Articular chondrocyte of knee joint (primary cell): ENCODE measurements around the gene SMIM20. TPM values are rescaled to one million over a fixed set of nuclear protein-coding genes. Genes with fewer than 3 reads are reported as not detected.

Source experiments
- total RNA-seq: library from RNA; depleted of rRNA; stranded (reverse); fragments of >200 nt; gene quantifications from 2 replicates; pipeline ENCODE4 v1.2.3, GENCODE V29; 2012

Gene SMIM20
- 41.0 and 45.1 TPM in 2 replicates for total RNA-seq

DNA sequence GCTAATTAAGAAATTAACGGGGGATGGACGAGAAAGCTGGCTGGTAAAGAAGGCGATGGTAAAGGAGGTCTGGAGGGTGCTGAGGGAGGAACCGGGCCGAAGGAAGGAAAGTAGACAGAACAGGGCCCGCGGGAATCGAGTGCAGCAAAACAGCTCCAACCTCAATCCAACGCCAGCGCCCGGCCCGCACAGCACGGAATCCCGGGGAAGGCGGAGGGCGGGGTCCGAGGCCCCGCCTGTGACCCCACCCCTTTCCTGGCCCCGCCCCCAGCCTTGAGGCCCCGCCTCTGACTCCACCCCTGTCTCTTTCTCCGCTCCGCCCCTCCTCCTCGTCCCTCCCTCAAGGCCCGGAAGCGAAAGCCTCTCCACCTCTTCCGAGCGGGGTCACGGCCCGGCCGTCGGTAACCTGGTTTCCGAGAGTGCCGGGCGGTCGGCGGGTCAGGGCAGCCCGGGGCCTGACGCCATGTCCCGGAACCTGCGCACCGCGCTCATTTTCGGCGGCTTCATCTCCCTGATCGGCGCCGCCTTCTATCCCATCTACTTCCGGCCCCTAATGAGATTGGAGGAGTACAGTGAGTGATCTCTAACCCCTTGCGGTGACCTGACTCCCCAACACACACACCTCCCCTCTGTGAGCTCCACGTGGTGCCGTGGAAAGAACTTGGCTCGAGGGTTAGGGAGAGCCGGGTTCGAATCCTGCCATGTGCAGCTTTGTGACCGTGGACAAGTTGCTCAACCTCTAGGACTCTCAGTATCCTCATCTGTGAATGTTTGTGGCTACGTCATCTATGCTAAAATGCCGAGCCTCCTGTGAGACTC is at the start of gene SMIM20:
SMIM20 (plus strand) TSS at position 370 of the 819 bp plus-strand sequence; CDS start at position 464, 94 bp downstream.

Other genes starting within 250 kb of the SMIM20 start
- 9.0 and 11.5 TPM in 2 replicates for gene SEL1L3, start 51.2 kb upstream of the SMIM20 start, total RNA-seq